ENCODE measurements around the gene NPPA.

- TF ChIP-seq CTCF (conservative IDR thresholded peaks at IDR 0.05; ENCODE audit: low read depth, low read length) (no peak), EZH2 (IDR thresholded peaks at IDR 0.05; ENCODE audit: low read length, unreplicated experiment) (no peak)
These were observed 41.3 kb upstream of the NPPA start for GRCh38 chr1:11888877-11889208.
